HG03039 (cell line): ENCODE data around the gene TCOF1.

Source experiments
- ATAC-seq: cut with Tn5 transposase; IDR thresholded peaks from one replicate; pipeline ENCODE4 v1.9.1; 2021; ENCODE audit warnings: mild to moderate bottlenecking, moderate library complexity; ENCODE audit not compliant: unreplicated experiment

Gene TCOF1

DNA sequence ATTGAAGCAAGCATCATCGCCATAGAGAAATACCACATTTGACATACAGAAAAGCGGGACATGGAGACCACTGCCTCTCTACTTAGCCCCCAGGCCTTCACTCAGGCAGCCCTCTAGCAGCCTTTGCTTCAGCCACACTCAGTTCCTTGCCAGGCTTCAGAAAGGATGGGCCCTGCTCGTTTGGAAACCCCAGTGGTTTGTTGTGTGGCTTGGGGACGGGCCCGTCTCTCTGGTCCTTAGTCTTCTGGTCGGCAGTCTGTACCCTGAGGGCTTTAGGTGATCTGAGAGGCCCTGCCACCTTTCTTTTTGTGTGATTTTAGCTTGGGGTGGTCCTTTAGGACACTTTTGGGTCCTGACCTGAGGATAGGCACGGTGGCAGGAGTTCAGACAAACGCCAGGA lies 33.7 kb upstream of the TCOF1 start:
- ATAC-seq, result no peak

DNA sequence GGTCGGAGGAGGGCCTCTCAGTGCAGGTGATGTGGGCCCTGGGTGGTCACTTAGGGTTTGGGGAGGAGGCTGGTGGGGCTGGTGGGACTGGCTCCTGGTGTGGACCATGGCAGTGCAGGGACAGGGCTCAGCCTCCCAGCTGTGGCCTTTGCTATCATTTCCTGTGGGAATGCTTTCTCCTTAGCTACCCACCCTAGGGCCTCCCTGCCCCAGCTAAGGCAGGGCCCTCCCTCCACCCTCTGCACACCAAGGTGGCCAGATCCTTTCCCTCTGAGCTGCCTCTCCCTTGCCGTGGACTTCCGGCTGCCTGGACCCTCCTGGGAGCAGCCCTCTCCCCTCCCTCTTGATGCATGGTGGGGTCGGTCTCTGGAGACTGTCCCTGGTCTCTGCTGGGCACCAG lies 32.1 kb upstream of the TCOF1 start:
- ATAC-seq, result no peak

DNA sequence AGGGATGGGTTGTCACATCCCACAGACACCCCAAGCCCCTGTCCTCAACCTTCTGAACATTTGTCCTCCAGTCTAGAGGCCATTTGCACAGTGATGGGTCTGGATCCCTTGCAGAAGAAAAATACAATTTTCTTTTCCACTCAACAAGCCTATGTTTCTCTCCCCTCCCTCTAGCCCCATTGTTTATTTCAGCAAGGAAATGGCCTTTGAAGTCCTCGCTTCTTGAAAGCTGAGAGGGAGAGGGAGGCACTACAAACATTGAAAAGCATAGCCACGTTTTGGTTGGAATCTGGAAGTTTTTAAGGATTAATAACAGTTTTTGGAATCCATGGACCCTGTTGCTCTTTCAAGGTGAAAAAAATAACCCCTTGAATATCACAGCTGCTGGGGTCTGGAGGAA lies 30.8 kb upstream of the TCOF1 start:
- ATAC-seq, result no peak

DNA sequence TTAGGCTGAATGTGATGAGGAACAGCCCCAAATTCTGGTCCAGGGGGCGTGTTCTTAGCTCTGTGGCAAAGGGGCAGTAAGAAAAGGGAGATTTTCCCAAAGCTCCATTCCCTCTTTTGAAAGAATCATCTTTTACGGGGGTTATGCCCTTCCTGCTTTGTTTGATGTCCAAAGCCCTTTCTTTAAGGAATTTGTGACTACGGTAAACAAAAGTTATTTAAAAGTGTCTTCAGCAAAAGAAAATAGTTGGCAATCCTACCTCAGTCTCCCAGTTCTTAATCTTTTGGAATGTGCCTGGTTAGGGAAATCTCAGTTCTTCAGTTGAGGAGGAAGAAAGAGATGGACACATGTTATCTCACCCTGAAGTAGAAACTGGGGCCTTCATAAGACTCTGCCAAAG lies 30.4 kb upstream of the TCOF1 start:
- ATAC-seq, result no peak

DNA sequence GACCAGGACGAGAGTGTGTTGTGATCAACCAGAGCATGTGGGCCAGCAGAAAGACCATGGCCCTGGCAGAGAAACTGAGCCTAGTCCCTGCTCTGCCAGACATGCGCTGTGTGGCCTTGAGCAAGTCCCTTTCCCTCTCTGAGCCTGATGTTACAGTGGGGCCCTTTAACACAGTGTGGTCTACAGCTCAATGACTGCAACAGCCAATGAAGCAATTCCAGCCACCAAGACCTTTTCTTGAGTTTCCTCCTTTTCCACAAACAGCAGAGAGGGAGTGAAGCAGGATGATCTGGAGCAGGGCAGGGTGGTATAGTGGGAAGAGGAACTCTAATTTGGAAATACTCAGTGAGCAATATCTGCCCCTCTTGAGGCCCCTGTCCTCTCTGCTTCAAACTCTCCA lies 29.0 kb upstream of the TCOF1 start:
- no peak for ATAC-seq

DNA sequence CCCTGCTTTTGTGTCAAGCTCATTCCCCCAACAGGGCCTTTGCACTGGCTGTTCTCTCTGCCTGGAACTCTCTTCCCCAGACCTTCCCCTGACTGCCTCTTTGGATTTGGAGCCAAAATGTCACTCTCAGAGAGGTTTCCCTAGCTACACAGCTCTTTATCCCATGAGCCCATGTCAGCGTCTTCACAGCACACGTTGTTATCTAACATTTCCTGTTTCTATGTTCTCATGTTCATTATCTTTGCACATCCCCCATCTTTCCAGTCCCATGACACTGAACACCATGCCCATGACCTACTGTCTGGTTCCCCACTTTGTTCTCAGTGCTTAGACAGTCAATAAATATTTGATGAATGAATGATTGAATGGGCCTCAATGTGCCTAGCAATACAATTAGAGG lies 28.5 kb upstream of the TCOF1 start:
- no peak for ATAC-seq

DNA sequence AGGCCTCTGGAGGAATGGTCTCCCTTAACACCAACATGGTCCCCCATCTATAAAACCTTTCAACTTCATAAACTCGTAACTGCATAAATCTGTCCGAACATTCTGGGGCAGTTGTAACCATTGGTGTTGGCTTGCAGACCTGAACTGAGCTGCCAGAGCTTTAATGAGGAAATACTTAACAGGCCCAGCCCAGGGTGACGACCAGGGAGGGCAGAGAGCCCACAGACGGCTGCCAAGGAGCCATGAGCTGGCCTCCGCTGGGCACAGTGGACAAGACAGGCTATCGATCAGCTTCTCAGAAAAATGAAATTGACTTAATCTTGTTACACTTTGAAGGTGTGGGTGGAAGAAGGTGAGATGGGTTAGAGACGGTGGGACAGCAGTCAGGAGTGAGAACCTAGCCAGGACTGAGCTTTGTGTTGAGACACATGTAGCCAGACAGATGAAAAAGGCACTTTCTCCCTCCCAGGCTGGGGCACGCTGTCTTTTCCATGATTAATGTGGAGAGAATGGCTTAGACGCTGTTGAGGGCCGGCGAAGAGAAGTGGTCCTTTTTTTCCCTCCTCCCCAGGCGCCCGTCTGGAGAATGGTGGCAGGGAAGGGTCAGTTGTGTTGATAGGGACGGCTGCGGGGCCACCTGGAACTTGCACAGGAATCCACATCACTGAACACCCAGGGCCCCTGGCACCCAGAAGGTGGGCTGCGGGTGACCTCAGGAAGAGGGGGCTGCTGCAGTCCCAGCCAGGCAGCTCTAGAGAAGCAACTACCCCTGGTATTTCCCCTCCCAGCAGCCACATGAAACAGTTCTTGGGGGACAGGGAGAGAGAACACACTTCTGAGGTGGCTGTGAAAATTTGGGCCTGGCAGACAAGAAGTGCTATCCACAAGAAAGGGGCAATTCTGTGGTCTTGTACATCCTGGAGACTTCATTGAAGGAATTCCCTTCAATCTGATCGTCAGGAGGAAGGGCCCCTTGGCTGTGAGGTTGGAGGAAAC lies 27.3 kb upstream of the TCOF1 start:
- ATAC-seq, result no peak

DNA sequence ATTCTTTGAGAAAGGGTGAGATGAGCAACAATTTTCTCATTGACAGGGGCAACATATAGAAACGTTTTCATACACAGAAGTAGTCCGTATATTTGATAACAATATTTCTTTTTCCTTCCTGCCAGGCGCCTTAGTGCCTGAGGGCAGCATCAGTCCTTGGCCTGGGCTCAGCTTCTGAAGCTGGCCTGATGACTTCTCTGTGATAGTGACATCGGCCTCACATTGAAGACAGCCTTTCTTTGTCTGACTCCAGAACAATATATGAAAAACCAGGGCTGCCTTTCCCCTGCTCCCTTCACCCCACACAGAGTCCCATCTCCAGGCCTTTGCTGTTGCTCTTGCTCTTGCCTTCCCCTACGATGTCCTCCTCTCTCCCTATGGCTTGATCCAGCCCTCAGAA lies 24.1 kb upstream of the TCOF1 start:
- ATAC-seq, result no peak

DNA sequence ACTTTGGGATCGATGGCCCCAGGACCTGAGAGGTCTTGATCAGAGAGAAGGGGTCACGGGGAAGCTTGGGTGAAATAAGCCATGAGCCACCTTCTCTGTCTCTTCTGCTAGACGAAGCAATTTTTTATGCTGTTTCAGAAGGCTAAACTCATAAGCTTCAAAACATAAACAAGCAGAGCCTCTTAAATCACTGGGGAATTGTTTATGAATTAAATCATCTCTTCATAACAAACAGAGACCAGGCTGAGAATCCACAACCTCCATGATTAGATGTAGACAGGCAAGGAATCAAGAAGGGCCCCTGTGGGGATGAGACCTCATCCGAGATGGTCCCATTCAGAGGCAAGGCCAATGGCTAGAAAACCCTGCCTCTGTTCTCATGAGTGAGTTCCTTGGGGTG lies 21.7 kb upstream of the TCOF1 start:
- ATAC-seq, result no peak

DNA sequence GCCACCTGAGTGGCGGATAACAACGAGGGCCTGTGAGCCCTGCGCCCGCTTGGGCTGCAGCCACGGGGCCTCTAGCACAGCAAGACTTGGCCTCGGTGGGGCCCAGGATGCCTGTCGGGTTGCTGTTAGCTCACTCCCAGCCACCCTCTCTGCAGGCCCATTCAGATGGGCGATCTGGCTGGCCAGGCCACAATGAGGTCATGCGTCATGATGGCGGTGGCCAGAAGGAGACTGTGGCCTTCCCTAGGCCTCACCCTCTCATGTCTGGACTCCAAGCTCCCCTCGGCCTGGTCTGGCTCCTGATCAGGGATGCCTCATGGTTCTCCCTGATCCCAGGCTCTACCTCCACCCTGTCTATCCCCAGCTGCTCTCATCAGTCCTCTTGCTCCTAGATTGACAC lies 19.0 kb upstream of the TCOF1 start:
- no peak for ATAC-seq

DNA sequence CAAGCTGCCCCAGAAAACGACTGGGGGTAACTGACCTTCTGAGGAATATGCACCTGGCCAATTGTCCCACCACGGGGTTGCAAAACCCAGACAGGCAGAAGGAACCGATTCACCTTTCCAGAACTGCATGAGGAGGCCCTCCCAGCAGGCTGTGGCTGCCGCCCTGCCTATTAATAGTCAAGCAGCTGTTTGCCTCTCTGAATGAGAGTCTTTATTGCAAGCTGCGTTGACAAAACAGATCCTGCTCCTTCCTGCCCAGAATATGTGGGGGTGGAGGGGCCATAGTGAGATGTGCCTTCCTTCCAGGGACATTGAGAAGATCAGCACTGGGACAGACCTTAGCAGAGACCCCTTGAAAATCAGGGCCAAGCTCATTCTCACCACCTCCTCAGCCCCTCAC lies 18.3 kb upstream of the TCOF1 start:
- no peak for ATAC-seq

DNA sequence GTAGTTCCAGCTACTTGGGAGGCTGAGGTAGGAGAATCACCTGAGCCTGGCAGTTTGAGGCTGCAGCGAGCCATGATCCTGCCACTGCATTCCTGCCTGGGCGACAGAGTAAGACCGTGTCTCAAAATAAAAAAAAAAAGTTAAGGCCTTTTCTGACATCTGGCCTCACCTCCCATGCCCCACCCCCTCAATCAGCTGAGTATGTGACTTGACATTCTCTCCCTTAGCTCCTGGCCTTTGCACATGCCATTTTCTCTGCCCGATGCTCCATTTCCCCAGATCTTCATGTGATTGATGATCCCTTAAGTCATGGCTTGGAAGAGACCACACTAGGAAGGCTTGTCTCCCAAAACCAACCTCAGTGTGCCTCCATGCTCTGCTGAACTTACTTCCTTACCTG lies 17.7 kb upstream of the TCOF1 start:
- ATAC-seq, result no peak

DNA sequence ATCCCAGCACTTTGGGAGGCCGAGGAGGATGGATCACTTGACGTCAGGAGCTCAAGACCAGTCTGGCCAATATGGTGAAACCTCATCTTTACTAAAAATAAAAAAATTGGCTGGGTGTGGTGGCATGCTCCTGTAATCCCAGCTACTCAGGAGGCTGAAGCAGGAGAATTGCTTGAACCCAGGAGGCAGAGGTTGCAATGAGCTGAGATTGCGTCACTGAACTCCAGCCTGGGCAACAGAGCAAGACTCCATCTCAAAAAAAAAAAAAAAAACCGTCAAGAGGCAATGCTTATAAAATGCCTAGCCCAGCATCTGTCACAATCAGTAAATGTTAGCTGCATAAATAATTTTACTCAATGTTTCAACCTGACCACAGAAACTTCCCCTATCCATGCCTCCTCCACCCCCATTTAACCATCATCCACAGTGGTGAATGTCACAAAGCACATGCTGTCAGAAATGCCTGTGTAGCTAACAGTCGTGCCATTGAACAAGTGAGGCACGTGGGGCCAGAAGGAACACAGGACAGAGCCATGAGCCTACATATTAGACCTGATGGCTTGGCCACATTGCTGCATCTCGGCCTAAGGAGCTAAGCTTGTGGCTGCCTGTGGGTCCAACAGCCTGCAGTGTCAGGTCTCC lies 16.8 kb upstream of the TCOF1 start:
- no peak for ATAC-seq

DNA sequence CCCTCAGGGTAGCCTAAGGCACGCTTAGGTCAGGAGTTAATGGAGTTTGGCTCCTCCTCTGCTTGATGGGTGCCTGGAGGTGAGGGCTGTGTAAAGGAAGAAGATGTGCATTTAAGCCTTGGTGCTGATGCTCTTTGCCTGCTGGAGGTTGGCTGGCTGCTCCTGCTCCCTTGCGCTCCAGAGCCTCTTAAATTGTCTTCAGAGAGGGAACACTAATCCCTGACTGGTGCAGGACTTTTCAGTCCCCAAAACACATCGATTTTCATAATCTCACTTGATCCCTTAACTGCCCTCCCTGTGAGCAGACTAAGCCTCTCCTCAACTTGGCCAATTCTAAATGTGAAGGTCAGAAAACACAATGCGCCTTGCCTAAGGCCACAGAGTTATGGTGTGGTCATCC lies 16.2 kb upstream of the TCOF1 start:
- no peak for ATAC-seq

DNA sequence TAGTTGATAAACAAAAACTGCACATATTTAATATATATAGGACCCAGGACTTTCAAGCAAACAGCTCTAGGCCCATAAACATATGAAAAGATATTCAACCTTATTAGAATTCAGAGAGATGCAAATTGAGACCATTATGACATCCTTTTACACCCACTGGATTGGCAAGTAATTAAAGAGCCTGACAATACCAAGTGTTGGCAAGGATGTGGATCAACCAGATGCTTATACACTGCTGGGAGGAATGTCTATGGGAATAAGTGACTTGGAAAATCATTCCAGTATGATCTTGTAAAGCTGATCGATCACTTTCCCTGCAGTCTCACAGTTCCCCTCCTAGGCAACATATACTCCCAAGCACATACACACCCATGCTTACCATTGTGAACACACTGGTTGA lies 15.5 kb upstream of the TCOF1 start:
- no peak for ATAC-seq

DNA sequence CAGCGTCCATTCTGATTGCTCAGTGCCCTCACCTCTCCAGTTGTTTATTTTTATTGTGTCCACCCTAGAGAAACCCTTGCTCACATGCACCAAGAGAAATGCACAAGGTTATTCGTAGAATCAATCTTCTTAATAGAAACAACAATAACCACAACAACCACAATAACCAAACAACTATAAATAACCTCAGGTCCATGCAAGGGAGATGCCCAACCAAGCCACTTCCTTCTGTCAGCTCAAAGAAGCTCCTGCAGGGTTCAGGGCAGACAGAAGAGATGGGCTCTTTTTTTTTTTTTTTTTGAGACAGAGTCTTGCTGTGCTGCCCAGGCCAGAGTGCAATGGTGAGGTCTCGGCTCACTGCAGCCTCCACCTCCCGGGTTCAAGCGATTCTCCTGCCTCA lies 14.9 kb upstream of the TCOF1 start:
- ATAC-seq, result no peak

DNA sequence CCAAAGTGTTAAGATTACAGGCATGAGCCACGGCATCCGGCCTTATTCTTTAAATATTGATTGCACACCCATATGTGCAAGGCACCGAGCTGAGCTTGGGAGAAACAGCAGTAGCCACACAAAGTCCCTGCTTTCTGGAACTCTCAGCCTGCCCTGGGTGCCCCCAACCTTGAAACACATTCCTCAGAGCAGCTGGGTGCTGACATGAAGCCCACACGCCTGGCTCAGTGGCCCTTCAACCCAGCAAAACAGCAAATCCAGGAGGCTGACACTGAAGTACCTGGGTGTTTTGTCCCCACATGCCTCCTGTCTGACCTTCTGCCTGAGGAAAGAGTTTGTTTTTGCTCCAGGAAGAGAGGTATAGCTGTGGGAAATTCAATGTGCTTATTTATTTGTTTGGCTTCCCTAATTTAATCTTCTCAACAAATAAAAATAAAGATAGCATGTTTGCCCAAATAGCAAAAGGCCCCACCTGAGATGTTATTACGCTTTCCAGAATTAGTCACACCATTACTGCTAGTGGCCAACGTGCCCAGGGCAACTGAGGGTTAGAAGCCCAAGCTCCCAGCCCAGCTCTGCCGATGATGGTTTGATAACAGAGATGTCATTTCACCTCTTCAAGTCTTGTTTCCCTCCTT lies 13.4 kb upstream of the TCOF1 start:
- no peak for ATAC-seq

DNA sequence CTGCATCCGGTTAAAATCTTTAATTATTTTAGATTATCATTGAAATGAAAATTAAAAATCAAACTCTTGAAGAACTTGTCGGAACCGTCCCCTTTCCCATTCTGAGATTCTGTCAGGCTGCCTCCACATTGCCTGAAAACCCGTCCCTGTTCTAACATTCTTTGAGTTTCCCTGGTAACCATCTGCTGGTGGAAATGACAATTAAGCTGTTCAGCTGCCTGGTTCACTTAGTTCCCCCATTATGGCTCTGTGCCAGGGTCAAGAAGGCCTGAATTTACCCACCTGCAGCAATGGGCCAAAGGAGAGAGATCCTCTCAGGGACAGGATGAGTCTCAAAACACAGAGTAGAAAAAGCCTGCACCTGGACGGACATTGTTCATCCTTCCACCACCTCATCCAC lies 11.8 kb upstream of the TCOF1 start:
- no peak for ATAC-seq

DNA sequence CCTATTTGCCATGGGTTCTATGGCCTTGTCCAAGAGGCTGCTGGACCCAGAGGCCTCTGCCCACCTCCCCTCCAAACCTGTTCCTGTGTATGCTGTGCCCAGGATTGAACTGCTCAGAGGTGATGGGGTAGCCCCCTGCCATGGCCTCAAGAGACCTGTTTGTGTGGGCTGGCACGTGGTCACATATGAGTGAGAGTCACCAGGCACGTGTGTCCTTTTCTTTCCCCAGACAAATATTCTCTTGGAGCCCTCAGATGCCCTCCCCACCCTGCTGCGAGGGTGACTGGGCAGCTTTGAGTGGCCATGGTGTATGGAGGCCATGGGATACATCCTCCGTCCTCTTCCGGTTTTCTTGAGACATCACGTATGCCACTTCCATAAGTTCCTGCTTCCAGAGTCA lies 10.9 kb upstream of the TCOF1 start:
- no peak for ATAC-seq

DNA sequence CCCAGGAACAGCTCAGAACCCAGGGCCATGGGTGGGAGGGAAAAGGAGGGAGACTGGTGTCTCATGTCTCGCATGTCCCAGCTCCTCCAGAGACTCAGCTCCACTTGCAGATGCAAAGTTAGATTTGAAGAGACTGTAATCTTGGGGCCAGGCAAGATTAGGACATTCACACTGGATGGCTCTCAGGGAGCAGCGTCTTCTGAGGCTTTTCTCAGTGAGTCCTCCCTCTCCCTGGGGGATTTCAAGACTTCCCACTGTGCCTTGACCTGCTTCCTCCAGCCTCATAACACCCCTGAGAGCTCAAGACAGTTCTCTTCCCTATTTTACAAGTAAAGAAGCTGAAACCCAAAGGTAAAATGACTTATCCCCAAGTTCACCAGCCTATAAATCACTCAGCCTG lies 10.5 kb upstream of the TCOF1 start:
- no peak for ATAC-seq

DNA sequence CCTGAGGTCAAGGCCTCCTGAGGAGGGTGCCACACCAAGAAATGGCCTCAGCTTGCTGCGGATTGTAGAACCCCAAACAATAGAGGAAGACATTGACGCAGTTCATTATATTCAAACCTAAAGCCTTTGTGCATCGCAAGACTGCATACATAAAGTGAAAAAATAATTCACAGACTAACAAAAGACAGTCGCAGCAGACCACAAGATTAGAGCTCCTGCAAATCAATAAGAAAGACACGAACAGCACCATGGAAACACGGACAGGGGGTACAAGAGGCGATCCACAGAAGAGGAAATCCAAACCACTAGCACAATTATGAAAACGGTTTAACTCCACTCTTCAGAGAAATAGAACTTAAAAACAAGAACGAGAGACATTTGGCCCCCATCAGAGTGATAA lies 10.0 kb upstream of the TCOF1 start:
- no peak for ATAC-seq

DNA sequence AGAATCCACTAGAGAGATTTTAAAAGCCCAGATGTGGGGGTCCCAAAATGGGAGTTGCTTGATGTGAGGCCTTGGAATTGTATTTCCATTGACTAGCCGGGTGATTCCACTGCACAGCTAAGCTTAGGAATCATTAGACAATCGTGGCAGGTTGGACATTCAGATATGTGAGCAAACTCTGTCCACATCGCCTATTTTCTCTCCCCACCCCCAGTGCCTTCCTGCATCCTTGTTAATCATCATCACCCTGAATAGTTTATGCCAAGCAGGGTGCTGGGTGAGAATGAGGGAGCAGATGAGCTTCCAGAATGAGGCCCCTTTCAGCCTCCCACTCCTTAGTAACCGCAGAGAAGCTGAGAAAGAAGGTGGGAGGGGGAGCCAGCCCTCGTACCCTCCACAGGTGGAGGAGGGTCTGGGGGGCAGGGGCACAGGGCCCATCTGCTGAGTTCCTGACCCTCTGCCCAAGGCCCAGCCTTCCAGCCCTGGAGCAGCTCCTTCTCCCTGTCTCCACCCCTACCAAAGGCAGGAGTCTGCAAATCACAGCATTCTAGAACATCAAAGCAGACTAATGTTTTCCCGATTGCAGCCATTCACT lies 7.7 kb upstream of the TCOF1 start:
- no peak for ATAC-seq
